Measurements from ENCODE around the gene HTR1B.

DNA sequence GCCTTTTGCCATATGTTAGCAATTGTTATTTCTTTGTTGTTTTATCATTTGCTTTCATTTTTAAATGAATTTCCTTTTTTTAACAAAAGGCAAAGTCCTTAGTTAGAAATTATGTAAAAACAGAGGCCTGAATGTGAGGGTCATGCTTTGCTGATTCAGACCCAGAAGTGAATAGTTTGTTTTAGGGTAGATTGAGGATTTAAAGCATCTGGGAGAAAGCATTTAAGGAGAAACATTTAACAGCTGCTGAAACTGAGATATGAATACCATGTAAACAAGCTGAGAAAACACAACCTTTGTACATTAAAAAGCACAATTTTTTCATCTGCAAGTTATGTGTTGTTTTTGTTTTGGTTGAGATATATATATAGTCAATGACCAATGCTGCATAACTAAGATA lies 8.0 kb downstream of the HTR1B start:
- TF ChIP-seq, protein P1, sequence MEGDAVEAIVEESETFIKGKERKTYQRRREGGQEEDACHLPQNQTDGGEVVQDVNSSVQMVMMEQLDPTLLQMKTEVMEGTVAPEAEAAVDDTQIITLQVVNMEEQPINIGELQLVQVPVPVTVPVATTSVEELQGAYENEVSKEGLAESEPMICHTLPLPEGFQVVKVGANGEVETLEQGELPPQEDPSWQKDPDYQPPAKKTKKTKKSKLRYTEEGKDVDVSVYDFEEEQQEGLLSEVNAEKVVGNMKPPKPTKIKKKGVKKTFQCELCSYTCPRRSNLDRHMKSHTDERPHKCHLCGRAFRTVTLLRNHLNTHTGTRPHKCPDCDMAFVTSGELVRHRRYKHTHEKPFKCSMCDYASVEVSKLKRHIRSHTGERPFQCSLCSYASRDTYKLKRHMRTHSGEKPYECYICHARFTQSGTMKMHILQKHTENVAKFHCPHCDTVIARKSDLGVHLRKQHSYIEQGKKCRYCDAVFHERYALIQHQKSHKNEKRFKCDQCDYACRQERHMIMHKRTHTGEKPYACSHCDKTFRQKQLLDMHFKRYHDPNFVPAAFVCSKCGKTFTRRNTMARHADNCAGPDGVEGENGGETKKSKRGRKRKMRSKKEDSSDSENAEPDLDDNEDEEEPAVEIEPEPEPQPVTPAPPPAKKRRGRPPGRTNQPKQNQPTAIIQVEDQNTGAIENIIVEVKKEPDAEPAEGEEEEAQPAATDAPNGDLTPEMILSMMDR (IDR thresholded peaks at IDR 0.05; ENCODE audit: low read depth, low read length): no peak
- TF ChIP-seq POLR2A (IDR thresholded peaks at IDR 0.05; ENCODE audit: extremely low read depth, insufficient read length): no peak
- TF ChIP-seq, protein P2, sequence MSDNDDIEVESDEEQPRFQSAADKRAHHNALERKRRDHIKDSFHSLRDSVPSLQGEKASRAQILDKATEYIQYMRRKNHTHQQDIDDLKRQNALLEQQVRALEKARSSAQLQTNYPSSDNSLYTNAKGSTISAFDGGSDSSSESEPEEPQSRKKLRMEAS (IDR thresholded peaks at IDR 0.05; ENCODE audit: low read depth, low read length): no peak
